Measurements from ENCODE around the gene TMEM43. TPM values are rescaled to one million over a fixed set of nuclear protein-coding genes. Genes with fewer than 3 reads are reported as not detected.

TMEM43 gene
- total and polyA plus RNA-seq, 2 of the 8 experiments (the other 6 are each of a cell fraction or from before 2014, with no cell fraction given) = 27.0 to 33.7 TPM

GRCh38 chr3:14141144-14141543 is 16.3 kb downstream of the TMEM43 start (continued):
- no peak for TF ChIP-seq CHD7 (IDR thresholded peaks at IDR 0.05; ENCODE audit: insufficient replicate concordance, low read length)
- no peak for TF ChIP-seq ZNF274 (IDR thresholded peaks at IDR 0.05; ENCODE audit: borderline replicate concordance, extremely low read depth, low read length)
- no peak for TF ChIP-seq SP1 (IDR thresholded peaks at IDR 0.05; ENCODE audit: low read depth, low read length)
- TF ChIP-seq SP4 (IDR thresholded peaks at IDR 0.05; ENCODE audit: low read length) = no peak
